Caco-2 (cell line): Measurements from ENCODE around the gene USP20. TPM values are rescaled to one million over a fixed set of nuclear protein-coding genes. Genes with fewer than 3 reads are reported as not detected.

Source experiments
- BruUV-seq: library from RNA; stranded (reverse); fragments of 400-500 nt; replicated peaks from 2 replicates; lab custom pipeline; 2021; lab: Mats Ljungman, UMichigan
- CTCF ChIA-PET: fragments of 300-600 bp; sonication (Branson Sonifier 250); formaldehyde crosslinking; loops from one replicate; lab custom pipeline; 2022; ENCODE audit warnings: antibody characterized with exemption; lab: Charles Lee
- POLR2A ChIA-PET: fragments of 300-600 bp; sonication (Branson Sonifier 250); formaldehyde crosslinking; loops from one replicate; lab custom pipeline; 2022; ENCODE audit warnings: antibody characterized with exemption; lab: Charles Lee
- DNase-seq, 2 experiments: peaks; one replicate each; pipeline versions ENCODE4 v3.0.0 to v3.0.0-alpha.2; 2020 to 2022
- H3K27me3 ChIP-seq: replicated peaks from 2 replicates; pipeline ENCODE4 v1.6.0; 2011; ENCODE audit warnings: low read length; ENCODE audit not compliant: control insufficient read depth, insufficient read depth
- H3K36me3 ChIP-seq: 2 replicates; pipeline ENCODE4 v1.5.1; 2011; ENCODE audit warnings: low read length; ENCODE audit not compliant: control insufficient read depth, insufficient read depth
- H3K4me1 ChIP-seq: fragments of 250-450 bp; sonication (Bioruptor Pico); 2 replicates; pipeline ENCODE4 v1.5.1; 2020; ENCODE audit warnings: mild to moderate bottlenecking
- H3K4me3 ChIP-seq: 2 replicates; pipeline ENCODE4 v1.5.1; 2011; ENCODE audit warnings: low read depth, mild to moderate bottlenecking, control low read depth, low read length
- H3K9me3 ChIP-seq: fragments of 250-450 bp; sonication (Bioruptor Pico); 2 replicates; pipeline ENCODE4 v1.5.1; 2020; ENCODE audit warnings: mild to moderate bottlenecking, moderate library complexity
- H3K27ac Mint-ChIP-seq: one replicate; pipeline ENCODE4 v1.8.0; 2022; ENCODE audit warnings: mixed read lengths; ENCODE audit not compliant: unreplicated experiment
- H3K27me3 Mint-ChIP-seq: one replicate; pipeline ENCODE4 v1.8.0; 2022; ENCODE audit warnings: mixed read lengths; ENCODE audit not compliant: insufficient read depth, unreplicated experiment
- H3K36me3 Mint-ChIP-seq: one replicate; pipeline ENCODE4 v1.8.0; 2022; ENCODE audit warnings: mild to moderate bottlenecking, mixed read lengths; ENCODE audit not compliant: insufficient read depth, unreplicated experiment
- H3K4me1 Mint-ChIP-seq: one replicate; pipeline ENCODE4 v1.8.0; 2022; ENCODE audit warnings: low read depth, mixed read lengths; ENCODE audit not compliant: unreplicated experiment
- H3K4me3 Mint-ChIP-seq: one replicate; pipeline ENCODE4 v1.8.0; 2022; ENCODE audit warnings: mild to moderate bottlenecking, moderate library complexity, mixed read lengths; ENCODE audit not compliant: unreplicated experiment
- H3K9me3 Mint-ChIP-seq: one replicate; pipeline ENCODE4 v1.8.0; 2022; ENCODE audit warnings: mixed read lengths; ENCODE audit not compliant: unreplicated experiment
- CTCF ChIP-seq, 2 experiments: fragments of 200-600 bp in 1 of 2; IDR thresholded peaks; 1 replicate in 1 of 2; 2 replicates in 1 of 2; pipeline versions ENCODE4 v1.5.1 to v1.8.0; 2011 to 2022; ENCODE audit warnings: antibody characterized with exemption in 1 of 2, control low read depth in 1 of 2, inconsistent platforms in 1 of 2, low read depth in 1 of 2, low read length in 1 of 2, mild to moderate bottlenecking in 1 of 2, moderate library complexity in 1 of 2; ENCODE audit not compliant: insufficient read depth in 1 of 2, severe bottlenecking in 1 of 2, unreplicated experiment in 1 of 2
- intact Hi-C: fragments of 100-400 bp; cut with micrococcal nuclease; formaldehyde crosslinking; loops from one replicate; pipeline ENCODE4 v1.10.0; 2022; ENCODE audit not compliant: unreplicated experiment
- total RNA-seq: library from RNA; stranded (reverse); gene quantifications from 2 replicates; pipeline ENCODE4 v1.2.3, GENCODE V29; 2022

Gene USP20
- total RNA-seq, 1 experiment from 2014 or later = 13.9 TPM

GRCh38 chr9:129878291-129878690 lies 43.0 kb downstream of the USP20 start:
- no peaks in the 10 kb centered on the region for H3K9me3 ChIP-seq
- H3K36me3 Mint-ChIP-seq = no peaks in the 10 kb centered on the region
- TF ChIP-seq CTCF (IDR thresholded peaks at IDR 0.05; ENCODE audit: insufficient read depth in 1 of 2, low read depth in 1 of 2, low read length in 1 of 2, severe bottlenecking in 1 of 2, unreplicated experiment in 1 of 2) = no peak
- no peak for DNase-seq
- ChIA-PET POLR2A (no interaction called here), CTCF (no interaction called here)
- no peaks in the 10 kb centered on the region for H3K4me1 ChIP-seq
- no peak overlapping the region for H3K4me3 ChIP-seq
- BruUV-seq = no TSS peak
- no peak overlapping the region for H3K4me3 Mint-ChIP-seq
- no peaks in the 10 kb centered on the region for H3K27me3 Mint-ChIP-seq
- H3K36me3 ChIP-seq = no peaks in the 10 kb centered on the region
- no peaks in the 10 kb centered on the region for H3K9me3 Mint-ChIP-seq
- H3K27me3 ChIP-seq = no peaks in the 10 kb centered on the region
- no peaks in the 10 kb centered on the region for H3K4me1 Mint-ChIP-seq
- intact Hi-C loops = no loop called here
- H3K27ac Mint-ChIP-seq = no peak overlapping the region

- no peak for DNase-seq
- Histone ChIP-seq H3K4me1 (0 out of 2 replicates have a peak, but pooled peaks cover 1% of the 10 kb centered on the region), H3K36me3 (no peaks in the 10 kb centered on the region), H3K4me3 (no peak overlapping the region), H3K9me3 (no peaks in the 10 kb centered on the region), H3K27me3 (no peaks in the 10 kb centered on the region)
- Mint-ChIP-seq H3K4me3 (no peak overlapping the region), H3K9me3 (no peaks in the 10 kb centered on the region), H3K27me3 (no peaks in the 10 kb centered on the region), H3K36me3 (no peaks in the 10 kb centered on the region), H3K4me1 (peaks cover 4% of the 10 kb centered on the region), H3K27ac (no peak overlapping the region)
- CTCF ChIA-PET = no interaction called here
- no peak for TF ChIP-seq CTCF (IDR thresholded peaks at IDR 0.05; ENCODE audit: insufficient read depth in 1 of 2, low read depth in 1 of 2, low read length in 1 of 2, severe bottlenecking in 1 of 2, unreplicated experiment in 1 of 2)
- no TSS peak for BruUV-seq
- intact Hi-C loops = no loop called here
- POLR2A ChIA-PET = no interaction called here
Measured at GRCh38 chr9:129879103-129879699, 43.9 kb downstream of the USP20 start.

GRCh38 chr9:129879991-129880653 lies 44.9 kb downstream of the USP20 start:
- Histone ChIP-seq H3K9me3 (no peaks in the 10 kb centered on the region), H3K4me3 (no peak overlapping the region), H3K36me3 (no peaks in the 10 kb centered on the region), H3K4me1 (peaks cover 9% of the 10 kb centered on the region), H3K27me3 (no peaks in the 10 kb centered on the region)
- BruUV-seq = no TSS peak
- intact Hi-C loops = loop anchor here (10.0 kb wide), 1 partner anchor 365 kb away; no protein-coding TSS in a partner anchor
- no peak overlapping the region for H3K27ac Mint-ChIP-seq
- TF ChIP-seq CTCF (IDR thresholded peaks at IDR 0.05; ENCODE audit: insufficient read depth in 1 of 2, low read depth in 1 of 2, low read length in 1 of 2, severe bottlenecking in 1 of 2, unreplicated experiment in 1 of 2) = no peak
- H3K36me3 Mint-ChIP-seq = no peaks in the 10 kb centered on the region
- CTCF ChIA-PET = no interaction called here
- POLR2A ChIA-PET = no interaction called here
- no peaks in the 10 kb centered on the region for H3K9me3 Mint-ChIP-seq
- DNase-seq = no peak
- no peak overlapping the region for H3K4me3 Mint-ChIP-seq
- peaks cover 10% of the 10 kb centered on the region for H3K4me1 Mint-ChIP-seq
- H3K27me3 Mint-ChIP-seq = no peaks in the 10 kb centered on the region
